Caki2 (cell line): ENCODE measurements around the gene DOCK1. TPM values are rescaled to one million over a fixed set of nuclear protein-coding genes. Genes with fewer than 3 reads are reported as not detected.

Experiments used
- DNase-seq: peaks from one replicate; pipeline ENCODE4 v3.0.0-alpha.2; 2015; ENCODE audit warnings: low read depth
- in situ Hi-C: cut with HindIII; loops from 2 replicates; pipeline ENCODE4 v1.10.0; 2016; ENCODE audit warnings: low sequenced_read_pairs, low pct_unique_long_range_greater_than_20kb, mixed read lengths
- total RNA-seq: library from RNA; depleted of rRNA; stranded (reverse); fragments of >200 nt; shearing (Covaris generic); gene quantifications from 2 replicates; pipeline ENCODE4 v1.2.3, GENCODE V29; 2014; ENCODE audit warnings: low replicate concordance; rRNA removed

DOCK1 gene
- total RNA-seq, 1 experiment from 2014 or later = 17.1 TPM

DNA sequence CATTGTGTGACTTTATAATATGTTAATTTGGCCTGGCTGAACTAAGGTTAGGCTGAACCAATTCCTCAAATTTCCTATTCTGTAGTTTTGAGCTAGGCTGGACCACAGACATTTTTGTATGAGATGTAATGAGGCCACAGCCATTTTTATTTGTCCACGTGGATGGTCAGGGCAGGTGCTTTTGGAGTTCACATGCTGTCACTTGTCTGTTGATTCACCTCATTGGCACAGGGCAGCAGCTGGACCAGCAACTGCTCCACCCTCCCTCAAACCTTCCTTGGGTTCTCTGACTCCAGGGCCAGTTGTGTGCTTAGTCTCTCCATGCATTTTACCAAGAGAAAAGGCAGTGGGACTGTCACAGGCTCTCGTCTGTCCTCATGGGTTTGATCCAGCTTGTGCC, 567.7 kb downstream of the DOCK1 start:
- DNase-seq = no peak
- in situ Hi-C loops = no loop called here

DNA sequence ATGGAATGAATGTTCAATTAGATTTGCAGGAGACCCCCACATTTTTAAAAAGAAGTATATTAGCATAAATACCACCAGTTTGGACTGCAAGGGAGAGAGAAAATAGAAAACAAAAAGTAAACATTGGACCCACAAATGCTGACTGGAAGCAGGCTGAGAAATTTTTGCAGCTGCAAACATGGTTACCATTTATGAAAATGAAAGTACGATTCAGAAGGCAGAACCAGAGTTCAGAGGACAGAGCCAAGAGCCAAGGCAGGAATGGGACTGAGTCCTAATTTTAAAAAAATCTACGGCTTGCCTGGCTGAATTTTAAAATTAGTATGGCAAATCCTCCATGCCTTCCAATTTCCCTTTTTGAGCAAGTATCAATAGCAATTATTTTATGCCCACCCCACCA, 569.3 kb downstream of the DOCK1 start:
- in situ Hi-C loops = no loop called here
- no peak for DNase-seq

DNA sequence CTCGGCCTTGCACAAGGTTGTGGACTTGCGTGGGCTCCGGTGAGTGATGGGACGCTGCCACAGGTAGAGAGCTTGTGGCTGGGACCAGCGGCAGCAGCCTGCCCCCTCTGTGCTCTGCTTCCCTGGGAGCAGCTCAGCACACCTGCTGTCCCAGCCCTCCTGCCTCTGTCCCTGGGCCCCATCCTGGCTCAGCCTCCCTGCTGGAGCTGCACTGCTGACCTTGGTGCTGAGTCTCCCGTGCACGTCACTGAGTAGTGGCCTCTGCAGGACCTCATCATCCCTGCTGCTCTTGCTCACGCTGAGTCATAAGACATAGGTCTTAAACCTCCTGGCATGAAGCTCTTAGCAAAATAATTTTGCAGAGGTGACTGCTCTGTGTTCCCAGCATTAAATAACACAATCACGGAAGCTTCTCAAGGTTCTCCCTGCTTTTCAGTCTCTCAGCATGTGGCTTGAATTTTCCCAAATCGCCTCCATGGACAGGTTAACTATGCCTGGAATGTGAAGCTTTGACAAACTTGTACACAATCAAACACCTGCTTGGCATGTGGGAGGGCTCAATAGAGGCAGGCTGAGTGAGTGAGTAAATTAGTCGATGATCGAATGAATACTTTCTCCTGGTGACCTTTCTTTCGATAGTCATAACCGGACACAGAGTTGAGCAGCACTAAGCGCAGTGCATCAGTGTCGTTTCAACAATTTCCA, 580.1 kb downstream of the DOCK1 start:
- in situ Hi-C loops = no loop called here
- DNase-seq = peak; percentile 61

DNA sequence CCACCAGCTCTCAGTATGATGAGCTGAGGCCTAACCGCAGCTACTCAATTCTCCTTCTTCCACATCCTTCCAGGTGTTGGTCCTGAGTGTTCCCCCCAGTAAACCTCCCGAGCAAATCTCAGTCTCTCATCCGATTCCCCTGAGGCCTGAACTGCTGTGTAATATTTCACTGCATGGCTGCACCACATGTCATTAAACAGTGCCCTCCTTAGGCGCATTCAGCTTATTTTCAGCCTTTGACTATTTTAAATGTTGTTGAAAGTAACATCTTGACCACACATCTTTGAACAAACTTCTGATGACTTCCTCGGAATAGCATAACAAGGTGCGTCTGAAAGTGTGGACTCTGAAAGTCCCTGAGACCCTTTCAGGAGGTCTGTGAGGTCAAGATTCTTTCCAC, 581.1 kb downstream of the DOCK1 start:
- in situ Hi-C loops = no loop called here
- no peak for DNase-seq

DNA sequence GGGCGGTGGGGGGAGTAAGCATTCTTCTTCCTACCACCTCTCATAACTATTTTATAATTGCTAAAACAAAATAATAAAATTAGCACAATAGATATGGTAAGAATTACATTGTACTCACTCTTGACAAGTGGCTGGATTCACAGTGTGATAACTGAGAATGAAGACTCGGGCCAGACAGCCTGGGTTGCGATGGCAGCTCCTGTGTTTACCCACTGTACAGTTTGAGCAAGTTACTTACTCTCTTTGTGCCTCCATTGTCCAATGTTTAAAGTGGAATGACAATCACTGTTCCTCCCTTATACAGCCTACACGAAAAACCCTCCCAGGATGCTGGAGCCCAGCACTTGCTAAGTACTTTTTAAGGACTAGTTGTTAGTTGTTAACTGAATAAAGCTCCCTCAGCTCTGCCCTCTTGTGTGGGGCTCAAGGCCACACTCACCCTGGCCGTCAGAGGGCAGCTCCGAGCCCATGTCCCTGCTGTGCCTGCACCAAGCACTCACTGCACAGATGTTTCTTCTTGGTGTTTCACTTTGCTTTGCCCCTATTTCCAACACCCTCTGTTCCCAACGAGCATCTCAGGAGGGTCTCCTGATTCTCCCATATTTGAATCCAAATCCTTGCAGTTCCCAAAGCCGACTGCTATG, 587.5 kb downstream of the DOCK1 start:
- in situ Hi-C loops = no loop called here
- no peak for DNase-seq

DNA sequence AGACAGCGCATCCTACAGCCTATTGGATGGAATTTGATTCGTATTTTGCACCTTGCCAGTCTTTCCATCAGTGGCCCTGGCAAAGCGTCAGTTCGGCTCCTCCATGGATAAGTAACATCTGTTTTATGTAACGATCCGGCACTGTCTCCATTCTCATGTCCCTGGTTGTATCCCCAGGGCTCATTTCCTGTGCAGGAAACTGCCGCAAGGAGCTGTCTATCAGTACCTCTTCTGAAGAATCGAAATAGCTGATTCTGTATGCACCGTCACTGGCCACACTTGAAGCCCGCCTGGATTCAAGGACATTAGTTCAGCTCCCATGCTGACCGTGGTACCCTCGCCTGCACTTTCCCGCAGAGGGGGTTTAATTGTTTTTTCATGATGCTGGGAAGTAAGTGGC, 590.8 kb downstream of the DOCK1 start:
- in situ Hi-C loops = no loop called here
- no peak for DNase-seq

DNA sequence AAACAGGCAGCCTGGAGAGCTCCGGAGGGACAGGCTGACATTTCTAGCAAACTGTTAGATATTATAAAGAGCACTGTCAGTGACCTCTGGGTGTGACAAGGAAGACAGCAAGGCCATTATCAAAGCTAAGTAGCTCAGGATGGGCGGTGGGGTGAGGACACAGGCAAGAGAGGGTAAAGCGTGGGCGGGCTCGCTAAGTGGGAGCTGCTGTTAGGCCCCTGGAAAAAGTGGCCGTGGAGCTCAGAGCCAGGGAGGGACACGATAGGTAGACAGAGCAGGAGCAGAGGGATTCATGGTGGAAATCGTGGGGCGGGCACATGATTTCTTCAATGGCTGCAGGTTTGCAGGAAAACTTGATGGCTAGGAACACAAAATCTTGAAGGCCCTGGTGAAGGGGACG, 592.5 kb downstream of the DOCK1 start:
- in situ Hi-C loops = no loop called here
- DNase-seq = no peak

DNA sequence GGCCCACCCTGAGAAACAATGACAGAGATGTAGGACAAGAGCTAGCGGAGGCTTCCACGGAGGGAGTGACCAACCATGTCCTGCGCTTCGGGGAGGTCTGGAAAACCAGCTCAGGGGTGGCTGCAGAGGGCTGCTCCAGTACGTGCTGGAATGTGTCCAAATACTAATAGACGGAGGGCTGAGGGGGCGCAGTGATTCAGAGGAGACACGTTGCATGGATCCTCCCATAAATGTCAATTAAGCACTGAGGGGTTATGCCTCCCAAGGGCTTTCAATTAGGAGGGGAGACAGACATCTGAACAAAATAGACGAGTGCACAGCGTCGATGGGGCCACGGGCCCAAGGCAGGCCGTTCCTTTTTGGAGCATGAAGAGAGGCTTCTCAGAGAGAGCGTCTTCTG, 592.9 kb downstream of the DOCK1 start:
- in situ Hi-C loops = no loop called here
- DNase-seq = no peak

DNA sequence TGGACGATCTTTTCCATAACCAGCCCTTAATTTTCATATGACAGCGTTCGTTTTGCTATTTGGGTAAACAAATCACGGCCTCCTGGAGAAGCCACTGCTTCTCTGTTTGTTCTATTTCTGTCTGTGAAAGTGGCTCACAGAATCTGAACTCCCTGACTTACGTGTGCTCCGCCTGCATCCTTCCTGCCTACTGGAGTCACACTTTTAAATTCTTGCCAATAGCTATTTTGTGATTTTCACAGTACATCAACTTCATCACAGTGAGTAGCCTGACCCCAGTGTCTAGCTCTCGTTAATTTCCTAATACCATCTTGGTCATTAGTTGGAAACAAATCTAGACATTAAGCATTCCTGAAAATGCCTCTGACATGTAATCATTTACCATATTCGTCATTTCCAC, 594.9 kb downstream of the DOCK1 start:
- in situ Hi-C loops = no loop called here
- DNase-seq = no peak

Other genes with a start within 250 kb of the DOCK1 start
- gene C10orf90, start 234.7 kb upstream of the DOCK1 start, total RNA-seq = not detected in 2 replicates